ENCODE results near the gene RNF217.
"Not testable (repeated sequence)": the region's sequence is repeated elsewhere in the genome, so short reads cannot be mapped to it uniquely, and the experiment has no call there.

RNF217 gene

GRCh38 chr6:125013938-125014660 is 51.9 kb downstream of the RNF217 start:
- DNase-seq (ENCODE audit: low read depth, low spot score), result no peak

GRCh38 chr6:125014661-125014957 is 52.4 kb downstream of the RNF217 start:
- no peak for DNase-seq (ENCODE audit: low read depth, low spot score)

GRCh38 chr6:125015152-125015551 is 52.9 kb downstream of the RNF217 start:
- DNase-seq (ENCODE audit: low read depth, low spot score), result no peak

- DNase-seq (ENCODE audit: low read depth, low spot score), result no peak
These were observed 55.9 kb downstream of the RNF217 start for GRCh38 chr6:125018136-125018535.

GRCh38 chr6:125019281-125019680 is 57.0 kb downstream of the RNF217 start:
- DNase-seq (ENCODE audit: low read depth, low spot score), result no peak

- no peak for DNase-seq (ENCODE audit: low read depth, low spot score)
These were observed 57.7 kb downstream of the RNF217 start for GRCh38 chr6:125019918-125020317.

GRCh38 chr6:125020385-125020784 is 58.1 kb downstream of the RNF217 start:
- DNase-seq (ENCODE audit: low read depth, low spot score), result no peak

- no peak for DNase-seq (ENCODE audit: low read depth, low spot score)
These were observed 60.3 kb downstream of the RNF217 start for GRCh38 chr6:125022391-125022989.

- no peak for DNase-seq (ENCODE audit: low read depth, low spot score)
These were observed 63.1 kb downstream of the RNF217 start for GRCh38 chr6:125025164-125025854.

GRCh38 chr6:125027287-125027686 is 65.0 kb downstream of the RNF217 start:
- DNase-seq (ENCODE audit: low read depth, low spot score), result no peak

- DNase-seq (ENCODE audit: low read depth, low spot score), result no peak
These were observed 68.7 kb downstream of the RNF217 start for GRCh38 chr6:125030969-125031368.

GRCh38 chr6:125031385-125031784 is 69.1 kb downstream of the RNF217 start:
- no peak for DNase-seq (ENCODE audit: low read depth, low spot score)

- not testable (repeated sequence) for DNase-seq (ENCODE audit: low read depth, low spot score)
These were observed 72.7 kb downstream of the RNF217 start for GRCh38 chr6:125034929-125035328.

GRCh38 chr6:125036486-125036885 is 74.2 kb downstream of the RNF217 start:
- not testable (repeated sequence) for DNase-seq (ENCODE audit: low read depth, low spot score)

GRCh38 chr6:125037827-125038226 is 75.6 kb downstream of the RNF217 start:
- DNase-seq (ENCODE audit: low read depth, low spot score), result no peak

- no peak for DNase-seq (ENCODE audit: low read depth, low spot score)
These were observed 76.7 kb downstream of the RNF217 start for GRCh38 chr6:125038925-125039324.

GRCh38 chr6:125041740-125042459 is 79.7 kb downstream of the RNF217 start:
- no peak for DNase-seq (ENCODE audit: low read depth, low spot score)

GRCh38 chr6:125044066-125044465 is 81.8 kb downstream of the RNF217 start:
- no peak for DNase-seq (ENCODE audit: low read depth, low spot score)

GRCh38 chr6:125044667-125045066 is 82.4 kb downstream of the RNF217 start:
- DNase-seq (ENCODE audit: low read depth, low spot score), result no peak

GRCh38 chr6:125046107-125046925 is 84.1 kb downstream of the RNF217 start:
- DNase-seq (ENCODE audit: low read depth, low spot score), result no peak

GRCh38 chr6:125048274-125048673 is 86.0 kb downstream of the RNF217 start:
- no peak for DNase-seq (ENCODE audit: low read depth, low spot score)

Data from smooth muscle cell of the brain vasculature (primary cell).